ACC112 (cell line): ENCODE data around the gene LY6G5C.

Experiments used
- H2AFZ ChIP-seq: fragments of 200-600 bp; sonication (generic); one replicate; pipeline ENCODE4 v1.6.0; 2017; ENCODE audit warnings: antibody characterized with exemption, low read length; ENCODE audit not compliant: unreplicated experiment
- H3K27ac ChIP-seq: fragments of 200-600 bp; sonication (generic); 2 replicates; pipeline ENCODE4 v1.5.1; 2014; ENCODE audit warnings: low read depth, mild to moderate bottlenecking, antibody characterized with exemption, low read length, moderate library complexity
- H3K27me3 ChIP-seq: fragments of 200-600 bp; sonication (generic); 2 replicates; pipeline ENCODE4 v1.6.1; 2014; ENCODE audit warnings: mild to moderate bottlenecking, antibody characterized with exemption, low read length, moderate library complexity, mixed read lengths; ENCODE audit not compliant: insufficient read depth
- H3K36me3 ChIP-seq: fragments of 200-600 bp; sonication (generic); 2 replicates; pipeline ENCODE4 v1.6.1; 2016; ENCODE audit warnings: mild to moderate bottlenecking, antibody characterized with exemption, low read length, moderate library complexity, mixed read lengths; ENCODE audit not compliant: insufficient read depth
- H3K4me1 ChIP-seq: fragments of 200-600 bp; sonication (generic); one replicate; pipeline ENCODE4 v1.6.1; 2016; ENCODE audit warnings: low read length, mixed read lengths; ENCODE audit not compliant: insufficient read depth, unreplicated experiment, control insufficient read depth
- H3K4me3 ChIP-seq: fragments of 200-600 bp; sonication (generic); 2 replicates; pipeline ENCODE4 v1.5.1; 2014; ENCODE audit warnings: mild to moderate bottlenecking, low read depth, low read length
- H3K79me2 ChIP-seq: fragments of 200-600 bp; sonication (generic); one replicate; pipeline ENCODE4 v1.6.0; 2016; ENCODE audit warnings: low read length; ENCODE audit not compliant: control insufficient read depth, unreplicated experiment, insufficient read depth

Gene LY6G5C

GRCh38 chr6:31723245-31723979 is 42.5 kb upstream of the LY6G5C start, which contains the start of gene MPIG6B:
MPIG6B (plus strand) TSS chr6:31723373; CDS start chr6:31723384, 11 bp downstream.
- H3K27me3 ChIP-seq, result no peaks in the 10 kb centered on the region
- no peaks in the 10 kb centered on the region for H3K79me2 ChIP-seq
- no peak within 1 kb of the TSS for H3K27ac ChIP-seq
- H3K36me3 ChIP-seq, result no peaks in the 10 kb centered on the region
- peaks cover under 1% of the 10 kb centered on the region for H3K4me1 ChIP-seq
- H3K4me3 ChIP-seq, result no peak within 1 kb of the TSS
- no peak within 1 kb of the TSS for H2AFZ ChIP-seq

GRCh38 chr6:31722173-31722572 is 41.3 kb upstream of the LY6G5C start:
- no peaks in the 10 kb centered on the region for H3K4me1 ChIP-seq
- H3K27me3 ChIP-seq, result no peaks in the 10 kb centered on the region
- no peaks in the 10 kb centered on the region for H3K36me3 ChIP-seq
- H3K79me2 ChIP-seq, result no peaks in the 10 kb centered on the region
- no peak overlapping the region for H2AFZ ChIP-seq
- no peak overlapping the region for H3K4me3 ChIP-seq
- H3K27ac ChIP-seq, result no peak overlapping the region

GRCh38 chr6:31721351-31722020 is 40.6 kb upstream of the LY6G5C start, which contains the start of gene LY6G6C:
LY6G6C (minus strand) TSS chr6:31721746; CDS start chr6:31721679, 67 bp downstream.
- Histone ChIP-seq H2AFZ (no peak within 1 kb of the TSS), H3K27ac (no peak within 1 kb of the TSS), H3K36me3 (no peaks in the 10 kb centered on the region), H3K4me3 (no peak within 1 kb of the TSS), H3K79me2 (no peaks in the 10 kb centered on the region), H3K4me1 (no peaks in the 10 kb centered on the region), H3K27me3 (no peaks in the 10 kb centered on the region)

GRCh38 chr6:31720196-31720770 is 39.4 kb upstream of the LY6G5C start:
- Histone ChIP-seq H3K4me1 (no peaks in the 10 kb centered on the region), H2AFZ (no peak overlapping the region), H3K27me3 (no peaks in the 10 kb centered on the region), H3K27ac (no peak overlapping the region), H3K36me3 (no peaks in the 10 kb centered on the region), H3K79me2 (no peaks in the 10 kb centered on the region), H3K4me3 (no peak overlapping the region)

GRCh38 chr6:31719001-31719400 is 38.1 kb upstream of the LY6G5C start:
- no peaks in the 10 kb centered on the region for H3K27me3 ChIP-seq
- H3K27ac ChIP-seq, result no peak overlapping the region
- H3K4me3 ChIP-seq, result no peak overlapping the region
- H3K79me2 ChIP-seq, result no peaks in the 10 kb centered on the region
- no peaks in the 10 kb centered on the region for H3K4me1 ChIP-seq
- H3K36me3 ChIP-seq, result no peaks in the 10 kb centered on the region
- H2AFZ ChIP-seq, result no peak overlapping the region

- Histone ChIP-seq H2AFZ (no peak overlapping the region), H3K27me3 (no peaks in the 10 kb centered on the region), H3K79me2 (no peaks in the 10 kb centered on the region), H3K27ac (no peak overlapping the region), H3K4me1 (no peaks in the 10 kb centered on the region), H3K4me3 (no peak overlapping the region), H3K36me3 (no peaks in the 10 kb centered on the region)
Measured at GRCh38 chr6:31718265-31718664, 37.4 kb upstream of the LY6G5C start.

- Histone ChIP-seq H3K4me1 (no peaks in the 10 kb centered on the region), H3K79me2 (no peaks in the 10 kb centered on the region), H3K27ac (no peak overlapping the region), H3K4me3 (no peak overlapping the region), H3K36me3 (no peaks in the 10 kb centered on the region), H2AFZ (no peak overlapping the region), H3K27me3 (no peaks in the 10 kb centered on the region)
Measured at GRCh38 chr6:31717499-31718222, 36.8 kb upstream of the LY6G5C start.

- H3K36me3 ChIP-seq, result no peaks in the 10 kb centered on the region
- H3K27ac ChIP-seq, result no peak within 1 kb of the TSS
- H3K27me3 ChIP-seq, result no peaks in the 10 kb centered on the region
- H3K79me2 ChIP-seq, result no peaks in the 10 kb centered on the region
- H3K4me3 ChIP-seq, result no peak within 1 kb of the TSS
- no peak within 1 kb of the TSS for H2AFZ ChIP-seq
- H3K4me1 ChIP-seq, result no peaks in the 10 kb centered on the region
Measured at GRCh38 chr6:31715022-31715958, 34.4 kb upstream of the LY6G5C start, which contains the start of gene LY6G6D. LY6G6D (plus strand) TSS chr6:31715348; CDS start chr6:31715356, 8 bp downstream.

GRCh38 chr6:31713991-31714684 is 33.3 kb upstream of the LY6G5C start:
- Histone ChIP-seq H2AFZ (no peak overlapping the region), H3K36me3 (no peaks in the 10 kb centered on the region), H3K27me3 (no peaks in the 10 kb centered on the region), H3K27ac (no peak overlapping the region), H3K4me3 (no peak overlapping the region), H3K4me1 (no peaks in the 10 kb centered on the region), H3K79me2 (no peaks in the 10 kb centered on the region)
